NCI-H345 treated with DMSO at 0.1 percent for 48 hours (cell line): ENCODE data around the gene TREML1.
A peak's percentile ranks its signal among the peaks of the same experiment; 100 is the strongest.
"Not testable (repeated sequence)": the region's sequence is repeated elsewhere in the genome, so short reads cannot be mapped to it uniquely, and the experiment has no call there.

Experiments
- DNase-seq: peaks from one replicate; lab custom pipeline; 2025; ENCODE audit not compliant: unreplicated experiment; lab: John Stamatoyannopoulos, UW

The TREML1 gene

GRCh38 chr6:41153451-41153850, 696 bp downstream of the TREML1 start:
- no peak for DNase-seq

DNA sequence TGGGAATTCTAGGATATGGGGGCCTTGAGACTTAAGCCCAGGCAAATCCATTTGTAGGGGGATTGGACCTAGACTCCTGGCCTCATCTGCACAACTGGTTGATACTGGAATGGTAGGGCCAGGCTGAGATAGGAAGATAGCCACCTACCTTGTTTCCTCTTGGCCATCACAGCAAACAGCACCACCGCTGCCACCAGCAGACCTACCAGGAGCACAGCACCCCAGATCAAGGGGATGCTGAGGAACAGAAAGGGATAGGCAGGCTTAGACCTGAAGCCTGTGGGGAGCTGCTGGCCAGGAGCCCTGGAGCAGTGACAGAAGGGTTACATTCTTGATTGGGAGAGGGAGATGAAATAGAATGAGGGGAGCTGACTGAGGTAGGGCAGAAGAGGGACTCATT, 3.5 kb downstream of the TREML1 start:
- DNase-seq: no peak

DNA sequence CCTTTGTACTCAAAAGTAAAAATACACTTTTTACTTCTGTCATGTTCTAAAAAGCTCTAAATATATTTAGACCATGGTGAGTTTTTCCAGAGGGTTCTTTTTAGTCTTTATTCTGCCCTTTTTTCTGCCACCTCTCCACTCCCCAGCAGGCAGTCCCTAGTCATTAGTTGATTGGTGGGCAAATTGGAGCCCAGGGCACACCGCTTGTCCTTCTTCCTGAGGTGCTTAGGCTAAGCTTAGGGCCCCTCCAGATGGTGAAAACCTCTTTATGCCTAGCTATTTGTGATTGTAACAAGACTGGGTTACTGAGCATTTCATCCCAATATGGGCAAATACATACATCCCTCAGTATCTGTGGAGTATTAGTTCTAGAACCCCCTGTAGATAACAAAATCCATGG, 6.2 kb downstream of the TREML1 start:
- DNase-seq: no peak

DNA sequence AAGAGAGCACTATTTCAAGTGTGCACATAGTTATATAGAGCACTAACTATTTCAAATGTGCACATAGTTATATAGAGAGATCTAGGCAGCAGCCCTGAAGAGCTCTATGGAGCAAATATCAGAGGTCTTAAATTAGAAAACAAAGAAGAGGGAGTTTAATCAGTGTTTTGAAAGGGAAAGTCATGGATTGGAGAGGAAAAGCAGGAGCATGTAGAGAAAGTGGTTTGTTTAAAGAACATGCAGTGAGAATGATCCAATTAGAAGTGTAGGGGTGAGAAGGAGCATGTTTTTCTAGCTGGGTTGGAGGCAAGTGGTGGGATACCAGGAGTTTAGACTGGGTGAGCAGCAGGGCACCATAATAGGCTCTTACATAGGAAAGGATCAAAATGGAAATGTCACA, 17.2 kb downstream of the TREML1 start:
- DNase-seq: no peak

DNA sequence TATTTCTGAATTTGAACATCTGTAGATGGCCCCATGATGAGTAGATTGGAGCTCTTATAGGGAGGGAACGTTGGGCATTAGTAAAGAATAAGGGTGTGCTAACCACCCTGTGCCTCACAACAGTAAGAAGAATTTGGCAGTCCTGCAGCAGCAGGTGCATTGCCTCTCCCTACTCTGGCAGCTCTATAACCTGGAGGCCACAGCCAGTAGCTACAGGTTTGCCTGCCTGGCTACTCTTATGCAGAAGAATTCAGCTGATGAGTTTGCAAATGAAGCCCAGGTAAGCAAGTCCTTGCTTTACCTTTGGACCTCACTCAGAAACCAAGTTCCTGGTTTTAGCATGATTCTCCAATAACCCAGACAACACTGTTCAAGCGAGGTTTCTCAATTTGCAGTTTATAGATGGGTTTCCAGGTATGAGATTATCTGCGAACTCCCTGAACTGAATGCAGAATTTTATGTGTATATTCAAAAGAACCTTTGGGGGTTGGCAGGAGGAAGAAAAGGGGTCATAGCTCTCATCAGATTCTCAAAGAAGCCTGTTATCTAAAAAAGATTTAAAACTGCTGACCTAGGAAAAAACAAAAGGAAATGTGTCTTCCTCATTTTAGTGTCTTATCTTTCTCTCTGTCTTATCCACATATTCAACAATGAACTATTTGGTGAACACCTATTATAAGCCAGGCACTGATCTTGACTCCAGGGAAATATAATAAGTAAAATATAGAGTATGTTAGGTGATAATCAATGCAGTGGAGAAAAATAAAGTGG, 18.9 kb downstream of the TREML1 start:
- no peak for DNase-seq

GRCh38 chr6:41132254-41132653, 21.9 kb downstream of the TREML1 start:
- DNase-seq: no peak

- DNase-seq: no peak
Observed at GRCh38 chr6:41125282-41125681, 28.9 kb downstream of the TREML1 start.

DNA sequence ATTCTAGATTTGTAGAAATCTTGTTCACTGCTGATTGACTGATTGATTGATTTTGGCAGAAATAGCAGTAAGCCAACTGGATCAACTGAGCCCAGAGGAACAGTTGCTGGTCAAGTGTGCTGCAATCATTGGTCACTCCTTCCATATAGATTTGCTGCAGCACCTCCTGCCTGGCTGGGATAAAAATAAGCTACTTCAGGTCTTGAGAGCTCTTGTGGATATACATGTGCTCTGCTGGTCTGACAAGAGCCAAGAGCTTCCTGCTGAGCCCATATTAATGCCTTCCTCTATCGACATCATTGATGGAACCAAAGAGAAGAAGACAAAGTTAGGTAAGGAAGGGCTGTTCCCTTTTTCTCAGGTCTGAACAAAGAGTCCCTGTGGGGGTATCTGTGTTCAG, 31.2 kb downstream of the TREML1 start:
- peak; percentile 22 for DNase-seq

GRCh38 chr6:41122373-41122772, 31.8 kb downstream of the TREML1 start:
- no peak for DNase-seq

GRCh38 chr6:41120058-41120457, 34.1 kb downstream of the TREML1 start:
- DNase-seq: no peak

GRCh38 chr6:41119508-41119907, 34.6 kb downstream of the TREML1 start:
- DNase-seq: no peak

DNA sequence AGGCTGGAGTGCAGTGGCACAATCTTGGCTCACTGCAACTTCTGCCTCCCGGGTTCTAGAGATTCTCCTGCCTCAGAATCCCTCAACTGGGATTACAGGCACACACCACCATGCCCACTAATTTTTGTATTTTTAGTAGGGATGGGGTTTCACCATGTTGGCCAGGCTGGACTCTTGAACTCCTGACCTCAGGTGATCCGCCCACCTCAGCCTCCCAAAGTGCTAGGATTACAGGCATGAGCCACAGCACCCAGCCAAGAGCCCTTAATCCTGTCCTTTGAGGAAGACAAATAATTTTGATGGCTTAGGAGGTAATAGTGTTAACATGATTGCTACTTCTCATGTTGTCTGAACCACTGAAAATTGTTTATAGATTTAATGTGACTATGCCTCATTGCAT, 39.1 kb downstream of the TREML1 start:
- not testable (repeated sequence) for DNase-seq

DNA sequence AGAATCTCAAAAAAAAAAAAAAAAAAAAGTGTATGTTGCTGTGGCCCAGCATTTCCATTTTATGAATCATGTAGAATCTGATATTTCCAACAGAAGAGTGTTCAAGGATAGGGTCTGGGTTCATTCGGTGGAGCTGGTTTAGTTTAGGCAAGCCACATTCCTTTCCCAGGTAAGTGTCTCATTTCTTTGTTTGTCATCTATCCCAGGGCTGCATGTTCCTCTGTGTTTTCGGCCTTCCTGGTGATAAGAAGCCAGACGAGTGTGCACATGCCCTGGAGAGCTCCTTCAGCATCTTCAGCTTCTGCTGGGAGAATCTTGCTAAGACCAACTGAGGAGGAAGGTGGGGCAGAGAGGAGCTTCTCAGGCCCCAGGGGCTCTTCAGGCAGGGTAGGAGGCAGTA, 43.1 kb downstream of the TREML1 start:
- DNase-seq: no peak

DNA sequence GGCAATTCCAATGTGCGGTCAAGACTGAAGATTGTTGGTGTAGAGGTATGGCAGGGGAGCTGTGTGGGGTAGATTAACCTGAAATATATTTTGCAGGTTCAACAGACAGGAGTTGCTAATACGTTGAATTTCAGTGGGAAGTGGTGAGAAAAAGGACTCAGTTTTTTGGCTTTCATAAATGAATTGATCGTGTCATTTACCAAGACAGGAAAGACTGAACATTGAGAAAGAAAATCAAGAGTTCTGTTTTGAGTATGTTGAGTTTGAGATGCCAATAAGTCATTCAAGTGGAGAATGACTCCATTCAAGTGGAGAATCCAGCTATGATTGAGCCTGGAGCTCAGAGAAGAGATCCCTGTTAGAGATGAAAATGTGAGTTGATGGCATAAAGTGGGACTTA, 50.3 kb downstream of the TREML1 start:
- no peak for DNase-seq

DNA sequence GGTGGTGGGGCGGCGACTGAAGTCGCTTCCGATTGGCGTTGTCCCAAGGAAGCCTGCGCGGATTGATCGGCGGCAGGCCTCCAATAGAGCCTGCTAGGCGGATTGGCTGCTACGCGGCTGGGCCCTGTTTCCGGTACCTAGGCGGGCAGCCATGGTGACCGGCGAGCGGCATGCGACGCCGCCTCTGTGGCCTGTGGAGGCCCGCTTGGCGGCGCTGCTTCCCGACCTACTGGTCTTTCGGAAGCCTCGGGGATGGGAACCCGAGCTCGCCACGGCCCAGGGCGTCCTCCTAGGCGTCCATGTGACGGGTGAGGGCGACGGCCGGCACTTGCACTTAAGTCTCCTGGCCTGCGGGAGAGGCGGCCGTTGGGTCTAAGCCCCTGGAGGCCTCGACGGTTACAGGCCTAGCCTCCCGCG, 53.3 kb downstream of the TREML1 start:
- no peak for DNase-seq
